NCI-H1436 treated with DMSO at 0.1 percent for 48 hours (cell line): ENCODE data around the gene JAZF1.

ENCODE experiments used
- DNase-seq: peaks from one replicate; lab custom pipeline; 2025; lab: John Stamatoyannopoulos, UW

Gene JAZF1

DNA sequence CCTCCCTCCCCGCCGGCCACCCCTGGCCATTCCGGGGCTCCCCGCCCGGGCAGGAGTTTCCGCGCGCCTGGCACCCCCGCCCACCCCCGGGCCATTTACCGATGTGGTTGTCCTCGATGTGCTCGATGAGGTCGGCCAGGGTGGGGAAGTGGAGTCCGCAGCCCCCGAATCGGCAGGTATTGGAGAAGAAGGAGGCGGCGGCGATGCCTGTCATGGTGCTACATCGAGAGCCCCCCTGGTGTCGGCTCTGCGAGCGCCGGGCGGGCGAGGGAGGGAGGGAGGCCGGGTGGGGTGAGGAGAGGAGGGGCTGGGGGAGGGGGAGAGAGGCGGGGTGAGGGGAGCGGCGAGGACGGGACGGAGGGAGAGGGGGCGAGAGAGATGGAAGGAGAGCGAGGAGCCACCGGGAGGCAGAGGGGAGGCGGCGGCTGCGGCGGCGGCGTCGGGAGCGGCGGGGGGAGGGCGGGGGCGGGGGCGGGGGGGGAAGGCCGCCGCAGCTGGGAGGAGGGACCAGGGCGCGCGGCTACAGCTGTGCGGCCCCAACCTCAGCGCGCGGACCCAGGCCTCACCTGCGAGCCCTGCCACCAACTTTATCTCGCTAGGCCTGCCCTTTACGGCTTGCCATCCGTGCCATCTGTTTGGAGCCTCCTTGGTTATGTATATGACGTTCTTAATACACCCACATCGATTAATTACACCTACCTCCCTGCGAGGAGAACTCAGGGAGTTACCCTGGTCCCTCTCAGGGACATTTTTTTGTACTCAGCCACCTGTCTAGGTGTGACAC, at the start of gene JAZF1:
Gene JAZF1 (minus strand): TSS at position 432 of the 784 bp plus-strand sequence.
- no peak for DNase-seq

DNA sequence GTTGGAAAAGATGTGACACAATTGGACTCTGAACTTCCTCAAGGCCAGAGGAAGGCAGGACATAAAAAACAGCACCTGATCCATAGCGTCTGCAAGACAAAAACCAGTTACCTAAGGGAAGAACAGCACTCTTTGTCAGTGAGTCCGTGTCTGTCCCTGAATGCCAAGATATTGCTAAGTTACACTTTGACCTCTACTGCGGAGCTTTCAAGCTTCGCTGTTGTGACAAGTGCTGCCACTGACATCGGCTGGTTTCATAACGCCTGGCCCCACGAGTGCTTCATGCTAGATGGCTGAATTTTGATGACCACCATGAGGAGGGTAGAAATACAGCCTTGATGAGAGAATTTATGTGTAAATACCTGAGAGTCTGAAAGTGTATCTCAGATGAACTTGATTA, 49.7 kb upstream of the JAZF1 start:
- DNase-seq: no peak

DNA sequence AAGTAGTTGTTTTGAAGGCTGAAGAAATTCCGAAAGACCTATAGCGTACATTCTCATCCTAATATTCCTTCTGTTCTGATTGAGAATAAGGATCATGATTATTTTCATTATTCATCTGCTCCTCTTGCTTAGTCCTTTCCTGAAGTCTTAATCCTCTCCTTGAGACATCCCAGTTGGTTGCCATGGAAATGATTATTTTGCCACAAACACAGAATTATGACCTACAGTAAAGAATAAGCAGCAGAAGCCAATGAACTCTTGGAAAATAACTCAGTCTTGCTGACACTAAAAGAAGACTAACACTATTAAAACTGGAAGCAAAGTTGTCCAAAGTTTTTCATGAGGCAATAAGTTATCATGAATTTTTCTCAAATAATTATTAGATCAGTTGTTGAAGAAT, 47.8 kb upstream of the JAZF1 start:
- no peak for DNase-seq

DNA sequence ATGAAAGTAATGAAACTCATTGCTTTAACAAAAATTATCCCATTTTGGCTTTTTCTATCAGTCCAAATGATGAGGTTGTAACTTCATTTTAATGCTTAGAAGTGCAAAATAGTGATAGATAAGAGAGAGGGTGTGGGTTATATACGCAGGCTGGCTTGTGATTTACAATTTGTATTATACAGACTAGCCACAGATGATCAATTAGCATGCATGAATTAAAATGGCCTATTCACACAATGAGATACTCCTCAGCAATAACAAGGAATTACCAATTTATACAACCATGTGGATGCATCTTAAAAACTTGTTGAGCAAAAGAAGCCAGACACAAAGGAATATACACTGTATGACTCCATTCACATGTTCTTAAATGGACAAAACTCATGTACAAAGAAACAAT, 45.4 kb upstream of the JAZF1 start:
- no peak for DNase-seq

DNA sequence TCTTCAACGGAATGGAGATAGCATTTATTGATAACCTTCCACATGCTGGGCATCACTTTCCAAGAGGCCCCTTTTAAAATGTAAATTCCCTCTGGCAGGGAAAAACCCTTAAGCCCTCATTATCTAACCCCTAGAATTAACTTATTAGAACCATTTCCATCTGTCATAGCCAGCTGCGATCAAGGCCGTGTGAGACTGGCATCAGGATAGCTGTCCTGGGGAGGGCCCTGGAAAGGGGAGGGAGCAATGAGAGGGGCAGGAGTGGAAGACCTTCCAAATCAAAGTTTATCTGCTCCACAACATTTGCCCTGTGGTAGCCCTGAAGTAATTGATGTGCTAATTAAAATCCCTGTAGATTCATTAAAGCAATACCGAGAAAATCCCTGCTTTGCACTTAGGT, 45.0 kb upstream of the JAZF1 start:
- DNase-seq: no peak

DNA sequence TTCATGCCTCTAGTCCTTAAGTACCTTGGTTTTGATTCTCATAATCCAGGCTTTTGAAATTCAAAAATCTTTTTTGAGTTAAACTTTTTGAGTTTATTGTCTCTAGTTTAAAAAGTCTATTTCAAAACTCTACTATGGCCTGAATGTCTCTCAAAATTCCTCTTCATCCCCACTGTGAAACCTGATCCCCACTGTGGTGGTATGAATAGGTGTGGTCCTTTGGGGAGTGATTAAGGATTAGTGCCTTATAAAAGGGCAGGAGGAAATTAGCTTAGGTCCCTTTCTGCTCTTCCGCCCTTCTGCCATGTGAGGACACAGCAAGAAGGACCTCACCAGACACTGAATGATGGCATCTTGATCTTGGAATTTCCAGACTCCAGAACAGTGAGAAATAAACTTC, 44.1 kb upstream of the JAZF1 start:
- no peak for DNase-seq

DNA sequence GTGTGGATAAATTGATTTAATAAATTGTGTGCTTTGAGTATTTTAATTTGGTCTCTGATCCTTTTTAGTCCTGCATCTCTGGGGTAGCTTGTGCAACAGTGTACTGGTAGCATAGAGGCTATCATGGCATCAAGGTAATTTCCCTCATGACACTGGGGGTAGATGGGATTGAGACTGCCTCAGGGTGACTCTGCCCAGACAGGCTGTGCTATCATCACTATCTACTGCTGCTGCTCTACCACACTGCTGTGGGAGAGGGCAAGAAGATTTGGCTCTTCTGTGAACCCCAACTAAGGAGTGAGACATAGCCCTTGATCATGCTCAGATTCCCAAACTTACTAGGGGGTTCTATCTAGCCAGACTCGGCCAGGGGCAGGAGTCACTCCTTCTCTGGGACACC, 43.6 kb upstream of the JAZF1 start:
- DNase-seq: no peak

DNA sequence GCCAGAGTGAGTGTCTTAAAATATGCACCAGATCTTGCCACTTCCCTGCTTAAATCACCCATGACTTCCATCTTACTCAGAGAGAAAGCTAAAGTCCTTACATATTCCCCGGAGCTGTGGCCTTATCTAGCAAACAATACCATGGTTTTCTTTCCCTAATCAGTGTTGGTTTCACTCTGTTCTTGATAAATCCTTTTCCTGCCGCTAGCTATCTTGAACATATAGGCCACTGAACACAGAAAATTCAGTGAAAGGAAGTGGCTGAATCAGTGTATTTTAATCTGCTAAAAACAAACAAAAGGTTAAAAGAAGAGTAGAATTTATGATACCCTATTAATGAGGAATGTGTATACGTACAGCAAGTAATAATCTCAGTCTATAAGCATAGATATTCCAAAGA, 42.0 kb upstream of the JAZF1 start:
- no peak for DNase-seq

DNA sequence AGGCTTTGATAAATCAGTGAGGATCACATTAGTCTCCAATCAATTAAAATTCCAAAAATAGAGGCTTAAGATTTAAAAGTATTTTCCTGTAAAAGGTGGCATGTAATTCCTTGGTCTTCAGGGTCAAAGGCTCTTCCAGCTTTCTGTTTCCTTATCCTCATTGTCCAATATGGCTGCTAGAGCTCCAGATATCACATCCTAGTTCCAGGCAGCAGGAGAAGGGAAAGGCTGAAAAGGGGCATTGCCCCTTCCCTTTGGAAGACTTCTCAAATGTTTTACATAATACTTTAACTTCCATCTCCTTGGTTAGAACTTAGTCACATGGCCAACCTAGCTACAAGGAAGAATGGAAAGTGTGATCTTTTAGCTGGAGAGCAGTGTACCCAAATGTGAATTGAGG, 39.2 kb upstream of the JAZF1 start:
- no peak for DNase-seq

DNA sequence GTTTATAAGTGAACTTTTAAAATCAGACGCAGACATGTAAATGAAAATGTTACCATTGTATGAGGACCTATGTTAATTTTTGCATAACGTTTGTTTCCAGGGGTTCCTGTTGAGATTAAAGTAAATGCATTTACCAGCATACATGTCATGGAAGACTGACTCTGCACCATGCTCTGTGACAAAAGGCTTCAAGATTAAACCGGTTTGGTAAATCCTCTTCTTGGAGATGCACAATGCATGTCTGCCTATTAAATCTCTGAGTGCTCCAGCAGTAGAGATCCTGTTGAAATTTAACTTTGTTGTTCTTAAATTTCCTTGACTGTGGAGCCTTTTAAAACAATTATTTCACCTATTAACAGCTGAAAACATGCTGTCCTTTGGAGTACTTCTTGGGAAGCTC, 36.5 kb upstream of the JAZF1 start:
- DNase-seq: no peak

DNA sequence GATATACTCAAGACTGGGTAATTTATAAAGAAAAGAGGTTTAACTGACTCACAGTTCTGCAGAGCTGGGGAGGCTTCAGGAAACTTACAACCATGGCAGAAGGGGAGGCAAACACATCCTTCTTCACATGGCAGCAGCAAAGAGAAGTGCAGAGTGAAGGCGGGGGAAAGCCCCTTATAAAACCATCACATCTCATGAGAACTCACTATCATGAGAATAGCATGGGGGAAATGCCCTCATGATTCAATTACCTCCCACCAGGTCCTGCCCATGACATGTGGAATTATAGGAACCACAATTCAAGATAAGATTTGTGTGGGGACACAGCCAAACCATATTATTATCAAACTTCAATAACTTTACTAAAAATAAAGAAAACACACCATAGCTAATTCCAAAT, 30.4 kb upstream of the JAZF1 start:
- DNase-seq: no peak

DNA sequence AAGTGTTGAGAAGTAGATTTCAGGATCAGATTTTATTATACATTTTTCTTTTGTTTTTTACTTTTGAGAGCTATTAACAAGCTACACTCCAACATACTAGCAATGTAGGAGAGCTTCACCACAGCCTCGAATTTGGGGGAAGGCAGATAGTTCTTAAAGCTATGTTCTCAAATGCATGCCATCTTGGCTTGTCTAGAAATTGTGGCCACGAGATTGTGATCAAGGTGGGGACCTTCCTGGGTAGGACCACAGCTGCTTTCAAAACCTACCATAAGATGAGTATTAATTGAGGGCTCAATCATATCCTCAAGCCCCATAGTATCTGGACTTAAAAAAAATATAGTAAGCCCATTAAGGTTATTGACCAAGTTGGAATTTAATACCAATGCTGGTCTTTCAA, 27.9 kb upstream of the JAZF1 start:
- no peak for DNase-seq

DNA sequence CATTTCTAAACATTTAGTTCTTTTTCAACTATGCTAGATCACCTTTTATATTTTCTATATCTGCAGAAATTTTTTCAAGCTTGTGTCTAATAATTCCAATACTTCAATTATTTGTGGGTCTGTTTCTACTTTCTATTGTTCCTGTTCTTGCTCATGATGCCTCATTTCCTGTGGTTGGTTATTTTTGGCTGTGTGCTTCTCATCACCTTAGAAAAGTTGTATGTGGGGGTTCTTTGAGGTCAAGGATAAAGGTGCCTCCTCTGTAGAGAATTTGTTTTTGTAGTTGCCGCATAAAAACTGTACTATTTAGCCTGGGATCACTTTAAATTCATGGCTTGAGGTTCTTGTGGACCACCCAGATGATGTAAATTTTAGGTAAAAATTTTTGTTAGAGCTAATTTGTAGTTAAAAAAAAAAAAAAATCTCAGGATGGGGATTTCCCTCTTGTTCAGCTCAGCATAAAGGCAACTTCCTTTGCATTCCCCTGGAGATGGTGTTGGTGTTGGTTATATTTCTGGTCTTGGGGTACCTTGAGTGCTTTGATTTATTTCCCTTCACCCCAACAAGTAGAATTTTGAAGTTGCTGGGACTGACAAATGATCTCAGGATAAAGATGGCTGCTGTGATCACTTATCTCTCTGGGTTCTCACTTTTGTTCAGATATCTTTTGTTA, 27.0 kb upstream of the JAZF1 start:
- DNase-seq: no peak

DNA sequence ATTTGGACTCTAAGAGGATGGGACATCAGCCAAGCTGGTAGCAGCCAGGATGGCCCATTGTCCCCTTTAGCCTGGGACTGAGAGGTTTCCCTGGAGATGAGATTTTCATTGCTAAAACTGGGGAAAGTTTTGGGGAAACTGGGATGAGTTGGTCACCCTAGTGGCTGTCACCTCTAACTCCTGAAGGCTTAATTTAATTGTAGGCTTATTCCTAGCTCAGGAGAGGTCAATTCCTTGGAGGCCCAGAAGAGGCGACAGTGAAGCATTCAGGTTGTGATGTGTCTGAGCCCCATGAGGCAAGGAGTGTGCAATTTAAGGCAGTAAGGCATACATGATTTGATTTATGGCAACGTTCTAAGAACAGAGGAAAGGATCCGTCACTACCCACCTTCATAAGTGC, 24.9 kb upstream of the JAZF1 start:
- DNase-seq: no peak

DNA sequence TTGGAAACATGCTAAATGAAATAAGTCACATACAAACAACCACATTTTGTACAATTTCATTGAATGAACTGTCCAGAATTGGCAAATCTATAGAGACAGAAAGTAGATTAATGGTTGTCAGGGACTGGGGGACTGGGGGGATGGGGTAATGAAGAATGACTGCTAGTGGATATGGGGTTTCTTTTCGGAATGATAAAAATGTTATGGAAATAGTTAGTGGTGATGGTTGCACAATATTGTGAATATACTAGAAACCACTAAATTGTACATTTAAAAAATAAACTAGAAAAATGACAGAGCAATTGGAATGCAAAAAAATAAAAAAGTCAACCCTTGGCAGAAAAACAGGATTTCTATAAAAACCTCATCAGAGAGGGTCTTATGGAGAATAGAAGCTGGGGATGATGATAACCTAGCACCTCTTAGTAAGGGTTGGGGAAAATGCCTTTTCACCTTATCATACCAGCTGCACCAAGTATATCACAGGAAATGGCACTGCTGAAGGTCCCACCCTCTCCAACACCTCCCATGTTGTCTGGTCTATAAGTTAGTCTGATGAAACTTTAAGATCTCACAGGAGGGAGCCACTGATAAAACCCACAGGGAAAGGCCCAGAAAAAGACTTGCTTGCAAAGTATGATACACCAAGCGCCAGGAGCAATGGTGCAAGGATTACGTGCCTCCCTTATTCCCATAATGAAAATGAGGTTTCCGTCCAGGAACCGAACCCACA, 23.1 kb upstream of the JAZF1 start:
- DNase-seq: no peak

DNA sequence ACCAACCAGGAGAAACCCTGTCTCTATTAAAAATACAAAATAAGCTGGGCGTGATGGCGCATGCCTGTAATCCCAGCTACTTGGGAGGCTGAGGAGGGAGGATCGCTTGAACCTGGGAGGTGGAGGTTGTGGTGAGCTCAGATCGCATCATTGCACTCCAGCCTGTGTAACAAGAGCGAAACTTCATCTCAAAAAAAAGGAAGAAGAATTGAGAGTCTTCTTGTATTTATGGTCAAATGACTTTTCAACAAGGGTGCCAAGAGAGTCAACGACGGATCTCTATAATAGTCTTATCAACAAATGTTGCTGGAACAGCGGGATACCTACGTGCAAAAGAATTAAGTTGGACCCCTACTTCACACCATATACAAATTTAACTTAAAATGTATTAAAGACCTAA, 21.6 kb upstream of the JAZF1 start:
- no peak for DNase-seq

DNA sequence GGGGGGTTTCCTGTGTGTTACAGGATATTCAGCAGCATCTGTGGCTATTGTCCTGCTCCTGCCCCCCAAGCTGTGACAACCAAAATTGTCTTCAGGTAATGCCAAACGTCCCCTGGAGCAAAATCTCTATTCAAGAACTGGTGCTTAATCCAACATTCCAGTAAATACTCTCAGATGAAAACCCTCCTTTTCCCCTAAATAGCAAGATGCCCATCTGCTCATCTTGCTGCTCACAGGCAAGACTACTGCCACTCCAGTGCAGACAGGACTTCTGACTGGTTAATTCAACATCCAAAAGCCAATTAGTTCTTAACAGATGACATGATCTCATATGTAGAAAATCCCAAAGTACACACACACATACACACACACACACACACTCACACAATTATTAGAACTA, 20.5 kb upstream of the JAZF1 start:
- no peak for DNase-seq

DNA sequence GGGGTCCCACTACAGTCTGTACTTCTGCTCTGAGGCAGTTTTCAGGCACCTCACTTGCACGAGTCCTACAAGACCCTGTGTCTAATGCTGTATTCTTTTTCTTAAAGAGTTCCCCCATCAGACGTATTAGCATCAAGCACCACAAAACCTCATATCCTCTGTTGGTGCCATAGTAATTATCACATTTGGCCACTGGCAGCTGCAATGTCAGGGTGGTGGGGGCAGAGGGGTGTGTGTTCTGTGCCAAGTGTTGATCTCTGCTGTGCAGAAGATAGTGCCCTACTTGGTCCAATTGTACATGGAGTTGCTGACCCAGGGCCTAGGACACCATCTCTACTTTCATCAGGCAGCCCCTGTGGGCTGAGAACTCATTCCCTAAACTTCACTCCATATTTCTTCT, 20.0 kb upstream of the JAZF1 start:
- no peak for DNase-seq

DNA sequence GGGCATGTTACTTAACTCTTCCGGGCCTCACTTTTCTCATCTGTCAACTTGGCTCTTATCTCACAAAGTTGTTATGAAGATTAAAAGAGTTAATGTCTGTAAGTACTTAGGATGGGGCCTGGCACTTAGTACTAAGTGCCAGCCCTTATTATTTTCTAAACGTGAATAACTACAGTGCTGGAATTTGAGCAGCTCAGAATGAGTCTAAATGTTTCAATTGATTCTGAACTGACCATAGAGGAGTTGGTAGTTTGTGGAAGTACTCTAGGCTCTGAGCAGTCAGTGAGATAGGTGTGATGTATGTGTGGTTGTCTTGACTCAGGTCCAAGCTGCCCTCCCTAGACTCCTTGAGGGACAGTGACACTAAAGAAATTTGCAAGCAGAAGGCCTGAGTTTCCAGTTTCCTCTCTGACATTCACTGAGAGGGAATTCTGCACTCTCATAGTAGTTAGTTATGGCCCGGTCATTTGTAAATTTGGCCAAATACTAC, 18.5 kb upstream of the JAZF1 start:
- no peak for DNase-seq

DNA sequence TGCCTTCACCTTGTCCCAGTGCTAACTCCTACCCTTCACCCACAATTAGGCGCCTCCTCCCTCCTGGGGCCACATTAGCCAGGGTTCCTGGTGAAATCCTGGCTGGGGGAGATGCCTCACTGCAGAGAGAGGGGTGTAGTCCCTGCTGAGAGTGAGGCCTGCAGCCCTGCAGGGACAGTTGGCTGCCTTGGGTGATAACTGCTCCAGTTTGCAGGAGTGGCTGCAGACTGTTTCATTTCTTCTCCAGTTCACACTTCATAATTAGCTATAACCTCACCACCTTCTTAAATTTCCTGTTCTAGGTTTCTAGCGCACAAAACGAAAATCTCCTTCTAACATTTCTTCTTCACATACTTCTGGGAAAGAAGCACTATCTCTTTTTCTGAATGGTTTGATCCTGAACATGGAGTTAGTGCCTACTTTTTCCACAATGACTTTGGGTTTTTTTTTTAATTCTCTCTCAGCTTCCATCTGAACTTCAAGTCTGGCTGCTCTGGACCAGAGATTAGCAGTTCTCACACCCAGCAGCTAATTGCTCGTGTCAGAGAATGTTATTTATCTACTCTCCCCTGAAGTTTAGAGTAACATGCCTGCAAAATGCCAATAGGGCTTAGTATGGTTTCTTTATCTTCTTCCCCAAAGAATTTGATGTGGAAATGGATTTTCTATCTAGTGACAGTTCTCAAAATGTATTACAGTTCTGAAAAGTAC, 15.5 kb upstream of the JAZF1 start:
- DNase-seq: no peak

DNA sequence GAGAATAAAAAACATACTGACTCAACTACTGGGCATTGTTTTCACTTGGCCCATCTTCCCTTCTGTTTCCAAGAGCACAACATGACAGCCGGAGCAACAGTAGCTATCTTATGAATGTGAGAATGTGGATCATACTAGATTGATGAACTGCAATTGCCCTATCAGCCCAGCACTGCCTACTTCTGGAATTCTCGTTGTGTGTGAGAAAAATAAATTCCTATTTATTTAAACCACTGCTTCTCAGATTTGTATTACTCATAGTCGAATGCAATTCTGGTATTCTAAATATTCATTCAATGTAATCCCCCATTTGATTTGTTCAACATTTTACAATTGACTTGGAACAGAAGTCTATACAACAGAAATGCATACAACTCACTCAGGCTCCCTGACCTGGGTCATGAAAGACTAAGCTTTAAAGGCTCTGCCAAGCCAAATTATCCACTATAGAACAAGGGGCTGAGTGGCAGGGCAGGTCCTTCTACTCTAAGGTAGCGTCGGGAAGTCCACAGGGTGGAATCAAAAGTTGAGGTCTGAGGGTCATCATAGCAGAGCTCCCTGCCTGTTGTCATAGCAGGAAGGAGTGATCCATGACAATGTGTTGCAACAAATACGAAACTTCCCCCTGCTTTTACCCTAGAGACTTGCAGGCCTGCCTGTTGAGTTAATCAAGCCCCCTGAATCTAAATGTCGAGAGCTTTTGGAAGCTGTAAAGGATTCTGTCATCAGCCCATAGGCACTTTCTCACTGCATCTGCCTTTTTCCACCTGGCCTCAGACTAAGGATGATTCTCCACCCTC, 12.4 kb upstream of the JAZF1 start:
- DNase-seq: no peak

DNA sequence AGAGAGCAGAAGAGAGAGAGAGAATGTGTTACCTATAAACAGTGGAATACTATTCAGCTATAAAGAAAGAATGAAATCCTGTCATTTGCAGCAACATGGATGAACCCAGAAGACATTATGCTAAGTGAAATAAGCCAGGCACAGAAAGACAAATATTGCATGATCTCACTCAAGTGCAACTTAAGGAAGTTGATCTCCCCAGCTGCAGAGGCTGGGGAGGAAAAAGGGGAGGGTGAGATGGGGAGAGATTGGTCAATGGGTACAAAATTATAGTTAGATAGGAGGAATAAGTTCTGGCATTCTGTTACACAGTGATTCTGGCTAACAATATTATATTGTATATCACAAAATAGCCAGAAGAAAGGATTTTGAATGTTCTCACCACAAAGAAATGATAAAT, 11.2 kb upstream of the JAZF1 start:
- no peak for DNase-seq
